Measurements from ENCODE around the gene ALG13.

- TF ChIP-seq, protein P1, sequence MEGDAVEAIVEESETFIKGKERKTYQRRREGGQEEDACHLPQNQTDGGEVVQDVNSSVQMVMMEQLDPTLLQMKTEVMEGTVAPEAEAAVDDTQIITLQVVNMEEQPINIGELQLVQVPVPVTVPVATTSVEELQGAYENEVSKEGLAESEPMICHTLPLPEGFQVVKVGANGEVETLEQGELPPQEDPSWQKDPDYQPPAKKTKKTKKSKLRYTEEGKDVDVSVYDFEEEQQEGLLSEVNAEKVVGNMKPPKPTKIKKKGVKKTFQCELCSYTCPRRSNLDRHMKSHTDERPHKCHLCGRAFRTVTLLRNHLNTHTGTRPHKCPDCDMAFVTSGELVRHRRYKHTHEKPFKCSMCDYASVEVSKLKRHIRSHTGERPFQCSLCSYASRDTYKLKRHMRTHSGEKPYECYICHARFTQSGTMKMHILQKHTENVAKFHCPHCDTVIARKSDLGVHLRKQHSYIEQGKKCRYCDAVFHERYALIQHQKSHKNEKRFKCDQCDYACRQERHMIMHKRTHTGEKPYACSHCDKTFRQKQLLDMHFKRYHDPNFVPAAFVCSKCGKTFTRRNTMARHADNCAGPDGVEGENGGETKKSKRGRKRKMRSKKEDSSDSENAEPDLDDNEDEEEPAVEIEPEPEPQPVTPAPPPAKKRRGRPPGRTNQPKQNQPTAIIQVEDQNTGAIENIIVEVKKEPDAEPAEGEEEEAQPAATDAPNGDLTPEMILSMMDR (conservative IDR thresholded peaks at IDR 0.05; ENCODE audit: low read length), result no peak
- TF ChIP-seq EZH2phosphoT487 (IDR thresholded peaks at IDR 0.05; ENCODE audit: borderline replicate concordance, low read depth, low read length), result no peak
Observed at GRCh38 chrX:111661241-111661640, 19.7 kb upstream of the ALG13 start.
